ENCODE data around the gene TRMT1.
"Not testable (repeated sequence)": the region's sequence is repeated elsewhere in the genome, so short reads cannot be mapped to it uniquely, and the experiment has no call there.

TRMT1 gene

GRCh38 chr19:13150931-13151604 lies 34.5 kb upstream of the TRMT1 start:
- DNase-seq (ENCODE audit: low read depth, low spot score), result no peak

DNA sequence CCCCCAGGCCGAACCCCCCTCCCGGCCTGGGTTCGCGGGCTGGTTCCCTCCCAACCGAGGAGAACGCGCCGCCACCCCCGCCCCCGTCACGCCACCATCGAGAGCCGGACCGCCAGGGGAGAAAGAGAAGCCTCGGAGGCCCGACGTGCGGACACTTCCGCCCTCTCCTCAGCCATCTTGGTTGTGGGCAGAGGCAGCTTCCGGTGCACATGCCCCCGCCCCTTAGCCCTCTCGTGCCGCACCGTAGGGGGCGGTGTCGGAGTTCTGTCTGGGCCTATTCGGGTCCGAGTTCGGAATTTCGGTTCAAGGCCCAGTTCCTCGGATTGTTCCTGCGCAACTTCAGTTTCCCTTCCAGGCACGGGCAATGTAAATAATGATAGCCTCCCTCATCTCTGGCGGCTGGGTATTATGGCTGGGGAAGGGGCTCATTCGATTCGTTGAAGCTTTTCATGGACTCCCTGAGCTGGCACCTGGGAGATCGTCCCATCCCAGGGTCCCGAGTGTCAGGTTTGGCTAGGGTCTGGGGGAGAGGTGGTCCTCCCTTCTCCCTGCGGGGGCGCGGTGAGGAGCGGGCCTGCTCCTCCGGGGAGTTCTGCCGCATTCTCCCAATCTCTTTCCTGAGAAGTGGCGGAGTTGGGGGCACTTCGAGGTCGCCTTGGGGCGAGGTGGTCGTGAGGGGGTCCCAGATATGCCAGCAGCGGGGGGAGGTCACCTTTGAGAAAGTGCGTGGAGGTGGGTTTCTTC lies 33.8 kb upstream of the TRMT1 start, which contains the start of the genes IER2 and STX10:
Gene IER2, plus strand, starts transcription at position 225 of the 744 bp plus-strand sequence. CDS start 2,776 bp downstream, outside the sequence.
Gene STX10, minus strand, starts transcription at position 189 of the 744 bp plus-strand sequence. CDS start 202 bp downstream, outside the sequence.
- peak; percentile 85 for DNase-seq (ENCODE audit: low read depth, low spot score)

GRCh38 chr19:13149628-13150186 lies 33.2 kb upstream of the TRMT1 start:
- DNase-seq (ENCODE audit: low read depth, low spot score), result no peak

- DNase-seq (ENCODE audit: low read depth, low spot score), result not testable (repeated sequence)
These were observed 32.7 kb upstream of the TRMT1 start for GRCh38 chr19:13149173-13149627.

DNA sequence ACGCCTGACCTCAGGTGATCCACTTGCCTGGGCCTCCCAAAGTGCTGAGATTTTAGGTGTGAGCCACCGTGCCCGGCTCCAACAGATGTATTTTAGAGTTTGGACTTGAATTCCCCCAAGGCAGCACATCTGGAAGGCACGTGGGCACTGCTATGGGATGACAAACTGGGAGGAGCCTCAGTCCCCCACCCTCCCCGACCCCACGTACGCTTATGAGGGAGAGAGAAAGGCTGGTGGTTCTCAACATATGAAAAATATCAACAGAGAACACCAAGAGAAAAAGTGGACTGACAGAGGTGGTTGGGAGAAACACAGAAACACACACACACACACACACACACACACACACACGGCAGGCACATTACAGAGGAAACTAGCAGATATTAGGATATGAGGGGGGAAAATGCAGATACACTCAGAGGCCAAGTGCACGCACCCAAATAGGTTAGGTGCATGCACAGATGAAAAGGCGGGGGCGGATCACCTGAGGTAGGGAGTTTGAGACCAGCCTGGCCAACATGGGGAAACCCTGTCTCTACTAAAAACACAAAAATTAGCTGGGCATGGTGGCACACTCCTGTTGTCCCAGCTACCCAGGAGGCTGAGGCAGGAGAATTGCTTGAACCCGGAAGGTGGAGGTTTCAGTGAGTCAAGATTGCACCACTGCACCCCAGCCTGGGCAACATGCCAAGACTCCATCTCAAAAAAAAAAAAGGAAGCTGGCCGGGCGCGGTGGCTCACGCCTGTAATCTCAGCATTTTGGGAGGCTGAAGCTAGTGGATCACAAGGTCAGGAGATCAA lies 30.4 kb upstream of the TRMT1 start:
- no peak for DNase-seq (ENCODE audit: low read depth, low spot score)

DNA sequence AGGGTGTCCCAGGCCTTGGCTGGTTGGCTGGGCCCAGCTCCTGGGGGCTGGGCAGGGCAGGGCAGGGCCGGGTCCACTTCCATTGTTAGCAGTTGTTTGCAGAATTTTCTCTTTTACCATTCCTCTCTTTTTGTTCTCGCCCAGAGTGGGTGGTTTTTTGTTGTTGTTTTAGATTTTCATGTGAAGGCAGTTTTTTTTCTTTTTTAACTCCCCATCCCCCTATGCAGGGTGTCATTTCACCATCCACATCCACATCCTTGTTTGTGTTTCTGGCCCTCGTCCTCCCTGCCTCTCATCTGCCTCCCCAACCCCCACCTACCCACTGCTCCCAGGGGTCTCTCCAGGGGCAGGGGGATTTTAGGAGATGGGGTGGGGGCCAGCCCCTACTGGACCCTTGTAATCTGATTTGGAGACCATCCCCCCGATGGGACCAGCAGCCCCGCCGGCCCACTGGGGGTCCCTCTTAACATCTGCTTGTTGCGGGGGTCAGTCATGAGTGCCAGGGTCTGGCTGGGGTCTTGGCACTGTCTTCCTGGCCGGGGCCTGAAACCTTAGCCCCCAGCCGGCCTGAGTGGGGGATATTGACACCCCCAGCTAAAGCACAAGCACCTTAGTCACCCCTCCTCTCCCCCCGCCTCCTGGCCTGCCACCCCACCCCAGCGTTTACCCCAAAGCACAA lies 23.2 kb upstream of the TRMT1 start:
- DNase-seq (ENCODE audit: low read depth, low spot score), result no peak

DNA sequence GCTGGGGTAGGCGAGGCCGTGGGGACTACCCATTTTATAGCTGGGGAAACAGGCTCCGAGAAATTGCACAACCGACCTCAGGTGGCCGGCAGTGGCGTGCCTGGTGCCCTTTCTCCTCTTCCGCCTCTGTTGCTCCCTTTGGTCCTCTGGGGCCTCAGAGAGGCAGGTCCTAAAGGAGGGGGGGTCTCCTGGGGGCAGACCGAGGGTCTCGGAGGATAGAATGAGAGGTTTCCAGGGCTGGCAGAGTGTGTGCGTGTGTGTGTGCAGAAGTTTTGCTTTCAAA lies 22.3 kb upstream of the TRMT1 start:
- no peak for DNase-seq (ENCODE audit: low read depth, low spot score)

DNA sequence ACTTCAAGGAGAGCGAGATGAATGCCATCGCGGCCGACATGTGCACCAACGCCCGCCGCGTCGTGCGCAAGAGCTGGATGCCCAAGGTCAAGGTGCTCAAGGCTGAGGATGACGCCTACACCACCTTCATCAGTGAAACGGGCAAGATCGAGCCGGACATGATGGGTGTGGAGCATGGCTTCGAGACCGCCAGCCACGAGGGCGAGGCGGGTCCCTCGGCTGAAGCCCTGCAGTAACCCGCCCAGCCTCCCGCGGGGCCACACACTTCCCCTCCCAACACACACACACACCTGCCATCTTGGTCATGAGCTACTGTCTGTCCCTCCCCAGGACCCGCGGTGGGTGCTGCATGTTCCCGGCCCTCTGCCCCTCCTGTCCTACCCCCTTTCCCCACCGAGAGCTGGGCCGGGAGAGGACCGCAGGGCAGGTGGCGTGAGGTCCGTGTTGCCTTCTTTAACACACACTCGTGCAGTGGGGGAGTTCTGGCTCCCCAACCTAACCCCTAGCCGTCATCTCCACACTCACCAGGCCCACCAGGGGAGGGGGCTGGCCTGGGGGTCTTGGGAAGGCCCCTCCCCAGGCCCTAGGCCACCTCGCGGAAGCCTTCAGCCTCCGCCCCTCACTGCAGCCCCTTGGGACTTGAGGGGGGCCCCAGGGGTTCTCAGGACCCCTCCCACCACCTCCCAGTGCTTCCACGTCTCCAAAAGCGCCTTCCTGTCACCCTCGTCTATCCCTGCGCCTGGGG lies 21.8 kb upstream of the TRMT1 start:
- no peak for DNase-seq (ENCODE audit: low read depth, low spot score)

- DNase-seq (ENCODE audit: low read depth, low spot score), result no peak
These were observed 20.8 kb upstream of the TRMT1 start for GRCh38 chr19:13137290-13137794.

- DNase-seq (ENCODE audit: low read depth, low spot score), result no peak
These were observed 18.8 kb upstream of the TRMT1 start for GRCh38 chr19:13135068-13136062.

GRCh38 chr19:13134626-13135025 lies 18.1 kb upstream of the TRMT1 start:
- DNase-seq (ENCODE audit: low read depth, low spot score), result no peak

GRCh38 chr19:13133241-13133870 lies 16.8 kb upstream of the TRMT1 start:
- no peak for DNase-seq (ENCODE audit: low read depth, low spot score)

DNA sequence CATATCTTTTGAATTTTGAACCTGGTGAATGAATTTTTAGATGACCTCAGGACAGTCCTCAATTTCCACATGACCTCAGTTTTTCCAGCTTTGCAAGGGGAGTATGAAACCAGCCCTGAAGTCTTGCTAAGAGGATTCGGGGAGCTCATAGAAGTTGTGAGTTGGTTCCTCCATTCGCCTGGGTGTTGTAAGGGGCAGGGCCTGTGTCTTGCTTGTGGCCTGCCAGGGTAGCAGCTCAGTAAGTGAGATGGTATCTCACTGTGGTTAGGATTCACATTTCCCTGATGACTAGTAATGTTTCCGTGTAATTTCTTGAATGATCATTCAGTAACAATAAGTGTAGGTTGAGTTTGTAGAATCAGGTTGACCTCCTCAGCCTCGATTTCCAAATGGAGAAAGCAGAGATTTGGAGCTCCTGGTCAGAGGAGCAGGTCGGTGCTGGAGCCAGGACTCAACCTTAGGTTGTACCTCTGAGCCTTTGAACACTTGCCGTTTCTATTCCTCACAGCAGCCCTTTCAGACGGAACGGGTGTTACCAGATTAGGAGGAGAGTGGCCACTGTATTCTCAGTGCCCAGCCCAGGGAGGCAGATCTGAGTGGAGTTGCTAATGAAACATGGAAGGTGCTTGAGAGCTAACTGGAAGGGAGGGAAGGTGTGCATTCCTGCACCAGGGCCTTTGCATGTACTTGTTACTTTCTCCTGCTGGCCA lies 16.1 kb upstream of the TRMT1 start:
- no peak for DNase-seq (ENCODE audit: low read depth, low spot score)

DNA sequence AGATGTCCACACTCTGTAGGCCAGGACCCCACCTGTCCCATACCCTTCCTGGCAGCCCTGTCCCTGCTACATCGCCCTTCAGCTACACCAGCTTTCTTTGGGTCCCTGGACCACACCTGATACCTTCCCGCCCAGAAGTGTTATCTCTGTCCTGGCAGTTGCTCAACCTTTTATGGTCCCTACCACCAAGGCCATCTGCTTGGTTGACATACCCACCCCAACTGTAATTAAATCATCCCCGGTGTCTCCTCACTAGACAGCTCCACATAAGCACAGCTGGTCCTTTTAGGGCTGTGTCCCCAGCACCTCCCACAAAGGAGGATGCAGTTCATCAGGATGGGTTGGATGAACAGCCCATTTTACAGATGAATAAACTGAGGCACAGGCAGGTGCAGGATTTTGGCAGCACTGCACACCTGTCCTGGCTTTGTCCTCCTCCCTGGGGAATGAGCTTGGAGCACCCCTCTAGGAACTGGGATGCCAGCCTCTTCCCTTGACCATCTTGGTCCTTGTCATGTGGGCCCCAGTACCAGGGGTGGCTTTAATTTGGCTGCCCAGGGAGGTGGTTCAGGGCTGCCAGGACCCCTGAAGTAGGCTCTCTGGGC lies 14.4 kb upstream of the TRMT1 start:
- no peak for DNase-seq (ENCODE audit: low read depth, low spot score)

- DNase-seq (ENCODE audit: low read depth, low spot score), result no peak
These were observed 12.8 kb upstream of the TRMT1 start for GRCh38 chr19:13129384-13129783.

GRCh38 chr19:13128583-13128982 lies 12.0 kb upstream of the TRMT1 start:
- no peak for DNase-seq (ENCODE audit: low read depth, low spot score)

DNA sequence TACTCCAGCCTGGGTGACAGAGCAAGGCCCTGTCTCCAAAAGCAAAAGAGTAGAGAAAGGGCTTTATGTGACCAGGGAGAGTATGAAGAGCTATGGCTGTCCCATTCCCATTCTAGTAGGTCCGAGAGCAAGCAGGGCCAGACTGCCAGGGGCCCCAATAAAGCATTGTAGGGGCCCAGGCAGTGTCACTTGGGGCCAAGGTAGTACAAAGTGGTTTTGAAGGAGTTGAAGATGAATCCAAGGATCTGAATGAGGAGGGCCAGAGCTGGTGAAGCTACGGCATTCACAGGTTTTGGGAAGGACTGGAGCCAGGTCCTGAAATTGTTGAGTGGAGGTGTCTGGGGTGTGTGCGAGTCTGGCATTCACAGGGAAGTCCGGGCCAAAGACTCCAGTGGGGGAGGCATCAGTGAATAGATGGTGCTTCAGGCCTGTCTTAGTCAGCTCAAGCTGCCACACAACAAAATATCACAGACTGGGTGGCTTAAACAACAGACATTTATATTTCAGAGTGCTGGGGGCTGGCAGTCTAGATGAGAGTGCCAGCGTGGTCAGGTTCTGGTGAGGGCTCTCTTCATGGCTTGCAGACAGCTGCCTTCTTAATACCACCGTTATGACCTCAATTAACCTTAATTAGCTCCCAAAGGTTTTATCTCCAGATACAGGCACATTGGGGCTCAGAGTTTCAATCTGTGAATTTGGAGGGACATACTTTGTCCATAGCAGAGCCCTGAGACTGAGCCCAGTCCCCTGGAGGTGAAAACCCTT lies 11.5 kb upstream of the TRMT1 start:
- no peak for DNase-seq (ENCODE audit: low read depth, low spot score)

Data from activated naive CD8-positive, alpha-beta T cell treated with anti-CD3 and anti-CD28 coated beads, Interleukin-2, amount 50 U/mL, for 16 hours (primary cell).